SJCRH30 (cell line): Measurements from ENCODE around the gene GNB5. TPM values are rescaled to one million over a fixed set of nuclear protein-coding genes. Genes with fewer than 3 reads are reported as not detected.

Source experiments
- DNase-seq, 2 experiments: peaks; one replicate each; pipeline ENCODE4 v3.0.0-alpha.2; 2015 to 2020
- H3K27ac ChIP-seq: fragments of 250-450 bp; sonication (Bioruptor Pico); 2 replicates; pipeline ENCODE4 v1.5.1; 2020; ENCODE audit warnings: mild to moderate bottlenecking, moderate library complexity
- H3K27me3 ChIP-seq: fragments of 250-450 bp; sonication (Bioruptor Pico); 2 replicates; pipeline ENCODE4 v1.5.1; 2020; ENCODE audit warnings: mild to moderate bottlenecking, moderate library complexity
- H3K36me3 ChIP-seq: fragments of 250-450 bp; sonication (Bioruptor Pico); 2 replicates; pipeline ENCODE4 v1.5.1; 2020; ENCODE audit warnings: mild to moderate bottlenecking, moderate library complexity
- H3K4me1 ChIP-seq: fragments of 250-450 bp; sonication (Bioruptor Pico); 2 replicates; pipeline ENCODE4 v1.5.1; 2020; ENCODE audit warnings: mild to moderate bottlenecking, moderate library complexity
- H3K4me3 ChIP-seq: fragments of 250-450 bp; sonication (Bioruptor Pico); 2 replicates; pipeline ENCODE4 v1.5.1; 2020; ENCODE audit warnings: mild to moderate bottlenecking, moderate library complexity
- H3K9me3 ChIP-seq: fragments of 250-450 bp; sonication (Bioruptor Pico); replicated peaks from 2 replicates; pipeline ENCODE4 v1.5.1; 2020; ENCODE audit warnings: mild to moderate bottlenecking, moderate library complexity
- total RNA-seq: library from RNA; depleted of rRNA; stranded (reverse); fragments of >200 nt; shearing (Covaris generic); gene quantifications from 2 replicates; pipeline ENCODE4 v1.2.3, GENCODE V29; 2014

GNB5 gene
- total RNA-seq, 1 experiment from 2014 or later, result 38.9 TPM

- Histone ChIP-seq H3K27me3 (no peaks in the 10 kb centered on the region), H3K9me3 (no peaks in the 10 kb centered on the region), H3K27ac (no peak overlapping the region), H3K36me3 (no peaks in the 10 kb centered on the region), H3K4me1 (peaks cover 56% of the 10 kb centered on the region), H3K4me3 (no peak overlapping the region)
- DNase-seq, result no peak
These were observed 79.5 kb downstream of the GNB5 start for GRCh38 chr15:52111517-52112202.

DNA sequence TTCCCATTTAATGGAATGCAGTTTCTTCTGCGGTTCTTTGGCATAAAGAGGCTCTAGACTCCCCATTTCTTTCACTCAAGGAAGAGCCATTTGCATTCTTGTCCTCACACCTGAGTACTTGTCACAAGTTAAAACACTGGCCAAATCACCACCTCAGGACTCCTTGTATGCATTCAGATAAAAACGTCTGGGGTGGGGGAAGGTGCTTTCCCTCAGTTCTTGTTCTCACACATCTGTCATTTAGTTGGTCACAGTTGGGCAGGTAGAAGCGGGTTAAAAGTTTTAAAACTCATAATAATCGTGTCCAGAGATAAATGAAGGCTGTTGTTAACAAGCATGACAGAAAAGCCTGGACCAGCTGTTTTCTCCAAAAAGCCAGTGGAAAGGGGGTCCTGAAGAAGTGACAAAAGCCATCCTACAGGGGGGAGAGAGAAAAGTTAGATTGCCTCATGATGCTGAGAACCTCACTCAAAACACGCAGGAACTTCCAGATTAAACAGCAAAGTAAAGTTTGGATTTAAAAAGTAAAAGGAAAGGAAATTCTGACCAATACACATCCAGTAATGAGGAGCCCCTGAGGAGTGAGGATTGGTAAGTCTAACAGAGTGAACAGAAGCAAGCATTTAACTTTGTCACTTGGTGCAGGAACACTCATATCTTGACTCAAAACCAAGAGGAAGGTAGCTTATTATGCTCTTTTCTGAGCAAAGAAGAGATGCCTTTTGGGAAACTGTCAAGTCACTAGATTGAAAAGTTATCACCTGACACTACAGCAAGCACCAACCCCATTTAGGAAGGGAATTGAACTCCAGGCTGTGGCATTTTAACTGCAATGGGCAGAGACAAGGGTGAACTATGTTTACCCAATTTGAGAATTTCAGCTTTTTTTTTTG lies 81.4 kb downstream of the GNB5 start:
- H3K4me1 ChIP-seq, result peaks cover 38% of the 10 kb centered on the region
- no peaks in the 10 kb centered on the region for H3K27me3 ChIP-seq
- H3K36me3 ChIP-seq, result no peaks in the 10 kb centered on the region
- peak; percentile 46 to 74 for DNase-seq
- H3K4me3 ChIP-seq, result no peak overlapping the region
- peak overlapping the region; percentile 75 for H3K27ac ChIP-seq
- H3K9me3 ChIP-seq, result no peaks in the 10 kb centered on the region

GRCh38 chr15:52107238-52107637 lies 84.0 kb downstream of the GNB5 start:
- no peaks in the 10 kb centered on the region for H3K36me3 ChIP-seq
- H3K4me3 ChIP-seq, result no peak overlapping the region
- DNase-seq, result no peak
- H3K4me1 ChIP-seq, result peaks cover 29% of the 10 kb centered on the region
- no peaks in the 10 kb centered on the region for H3K27me3 ChIP-seq
- H3K27ac ChIP-seq, result no peak overlapping the region
- H3K9me3 ChIP-seq, result no peaks in the 10 kb centered on the region

DNA sequence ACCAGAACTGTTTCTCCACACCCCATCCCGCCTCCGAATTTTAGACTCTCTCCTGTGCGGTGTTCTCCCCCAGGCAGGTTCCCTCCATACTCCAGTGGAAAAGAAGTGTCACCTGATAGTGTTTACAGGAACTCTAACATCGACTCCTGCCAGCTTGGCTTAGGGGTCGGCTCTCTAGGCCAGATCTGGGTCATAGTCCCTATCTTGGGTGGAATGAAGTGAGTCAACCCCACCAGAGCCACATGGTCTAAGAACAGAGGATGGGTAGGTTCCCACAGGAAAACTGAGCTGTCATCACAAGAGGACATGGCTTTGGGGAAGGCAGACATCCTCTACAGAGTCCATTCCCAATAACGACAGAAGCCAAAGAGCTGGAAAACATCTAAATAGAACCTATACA lies 84.6 kb downstream of the GNB5 start:
- Histone ChIP-seq H3K4me1 (peaks cover 31% of the 10 kb centered on the region), H3K27ac (no peak overlapping the region), H3K4me3 (no peak overlapping the region), H3K36me3 (no peaks in the 10 kb centered on the region), H3K27me3 (no peaks in the 10 kb centered on the region), H3K9me3 (no peaks in the 10 kb centered on the region)
- no peak for DNase-seq

DNA sequence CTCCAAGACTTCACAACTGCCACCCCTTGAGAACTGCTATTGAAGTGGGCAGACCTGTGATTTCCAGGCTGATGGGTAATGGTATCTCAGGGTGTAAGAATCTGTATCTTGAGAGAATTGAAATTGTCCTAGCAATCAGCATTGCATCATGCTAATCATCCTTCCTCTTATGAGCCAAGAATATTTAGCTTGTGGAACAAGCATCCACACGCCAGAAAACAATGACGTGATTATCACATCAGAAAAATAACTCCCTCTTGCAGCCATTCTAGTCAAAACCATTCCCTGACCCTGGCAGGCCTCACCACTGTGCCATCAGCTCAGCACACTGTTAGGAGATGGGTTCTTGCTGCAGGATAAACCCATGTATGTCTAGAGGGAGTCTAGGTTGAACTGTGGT lies 85.3 kb downstream of the GNB5 start:
- Histone ChIP-seq H3K9me3 (no peaks in the 10 kb centered on the region), H3K4me3 (no peak overlapping the region), H3K27me3 (no peaks in the 10 kb centered on the region)

GRCh38 chr15:52104532-52105004 lies 86.6 kb downstream of the GNB5 start:
- H3K27ac ChIP-seq, result no peak overlapping the region
- peaks cover 23% of the 10 kb centered on the region for H3K4me1 ChIP-seq
- no peaks in the 10 kb centered on the region for H3K36me3 ChIP-seq
- no peak overlapping the region for H3K4me3 ChIP-seq
- no peaks in the 10 kb centered on the region for H3K27me3 ChIP-seq
- no peak for DNase-seq
- H3K9me3 ChIP-seq, result no peaks in the 10 kb centered on the region

More for the DNA sequence above, 85.3 kb downstream of the GNB5 start:
- Histone ChIP-seq H3K4me1 (peaks cover 31% of the 10 kb centered on the region), H3K27ac (no peak overlapping the region), H3K36me3 (no peaks in the 10 kb centered on the region)
- DNase-seq, result no peak

DNA sequence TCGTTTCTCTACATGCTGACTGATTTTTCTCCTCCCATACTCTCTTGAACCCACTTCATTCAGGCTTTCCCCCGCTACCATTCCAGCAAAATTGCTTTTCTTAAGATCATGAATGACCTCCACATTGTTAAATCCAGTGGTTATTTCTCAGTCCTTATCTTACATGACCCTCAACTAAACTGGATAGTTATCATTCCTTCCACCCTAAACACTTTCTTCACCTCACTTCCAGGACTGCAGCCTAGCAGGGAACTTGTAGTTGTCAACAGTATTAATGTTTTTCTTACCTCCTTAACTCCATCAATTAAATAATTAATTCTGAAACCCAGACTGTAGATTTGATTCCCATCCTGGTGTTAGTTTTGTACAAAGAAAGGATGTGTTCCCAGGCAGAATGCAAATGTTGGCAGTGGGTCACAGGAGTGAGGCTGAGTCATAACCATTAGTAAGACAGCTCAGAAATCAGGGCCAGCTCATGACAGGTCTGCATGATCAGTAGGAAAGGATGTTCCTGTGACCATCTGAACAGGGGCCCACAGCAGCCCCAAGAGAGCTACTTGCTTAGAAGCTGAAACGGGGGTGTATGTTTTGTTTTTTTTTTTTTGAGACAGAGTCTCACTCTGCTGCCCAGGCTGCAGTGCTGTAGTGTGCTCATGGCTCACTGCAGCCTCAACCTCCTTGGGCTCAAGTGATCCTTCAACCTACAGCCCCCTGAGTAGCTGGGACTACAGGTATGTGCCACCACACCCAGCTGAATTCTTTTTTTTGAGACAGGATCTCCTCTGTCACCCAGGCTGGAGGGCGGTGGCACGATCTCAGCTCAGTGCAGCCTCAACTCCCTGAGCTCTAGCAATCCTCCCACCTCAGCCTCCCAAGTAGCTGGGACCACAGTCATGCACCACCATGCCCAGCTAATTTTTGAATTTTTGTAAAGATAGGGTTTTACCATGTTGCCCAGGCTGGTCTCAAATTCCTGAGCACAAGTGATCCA lies 87.7 kb downstream of the GNB5 start:
- H3K27ac ChIP-seq, result no peak overlapping the region
- H3K4me1 ChIP-seq, result peaks cover 14% of the 10 kb centered on the region
- peak; percentile 49 to 62 for DNase-seq
- H3K4me3 ChIP-seq, result no peak overlapping the region
- no peaks in the 10 kb centered on the region for H3K27me3 ChIP-seq
- H3K9me3 ChIP-seq, result no peaks in the 10 kb centered on the region
- no peaks in the 10 kb centered on the region for H3K36me3 ChIP-seq

GRCh38 chr15:52102463-52102862 lies 88.7 kb downstream of the GNB5 start:
- Histone ChIP-seq H3K27me3 (no peaks in the 10 kb centered on the region), H3K4me1 (peaks cover 20% of the 10 kb centered on the region), H3K27ac (no peak overlapping the region), H3K36me3 (no peaks in the 10 kb centered on the region), H3K4me3 (no peak overlapping the region), H3K9me3 (no peaks in the 10 kb centered on the region)
- DNase-seq, result no peak

DNA sequence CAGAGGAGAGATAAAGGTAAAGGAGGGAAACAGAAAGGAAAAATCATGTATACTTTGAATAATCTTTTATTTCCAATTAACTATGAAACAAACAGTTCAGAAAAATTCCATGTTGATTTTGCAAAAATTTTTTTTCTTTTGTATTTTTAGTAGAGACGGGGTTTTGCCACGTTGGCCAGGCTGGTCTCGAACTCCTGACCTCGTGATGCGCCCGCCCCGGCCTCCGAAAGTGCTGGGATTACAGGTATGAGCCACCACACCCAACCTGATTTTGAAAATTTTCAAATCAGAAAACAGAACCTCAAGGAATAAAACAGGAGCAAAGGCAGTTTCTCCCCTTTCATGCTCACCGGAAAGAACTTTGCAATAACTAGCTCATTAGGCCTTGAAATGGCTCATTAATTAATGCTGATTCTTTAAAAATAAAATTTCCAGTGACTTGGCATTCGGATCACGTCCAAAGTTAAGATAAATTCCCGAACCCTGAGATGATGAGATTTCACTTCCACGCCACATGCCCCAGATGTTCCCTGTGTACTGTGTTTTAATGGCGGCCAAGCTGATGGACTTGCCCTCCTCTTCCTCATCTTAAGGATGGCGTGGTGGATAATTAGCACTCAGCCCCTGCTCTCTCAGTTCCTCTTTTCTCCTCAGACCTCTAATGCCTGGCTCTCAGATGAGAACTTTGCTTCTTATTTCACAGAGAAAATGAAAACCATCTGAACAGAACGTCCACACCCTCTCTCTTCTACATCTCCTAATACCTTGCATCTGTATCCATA lies 89.5 kb downstream of the GNB5 start:
- DNase-seq, result no peak
- peaks cover 26% of the 10 kb centered on the region for H3K4me1 ChIP-seq
- no peaks in the 10 kb centered on the region for H3K27me3 ChIP-seq
- H3K4me3 ChIP-seq, result no peak overlapping the region
- no peaks in the 10 kb centered on the region for H3K9me3 ChIP-seq
- H3K27ac ChIP-seq, result no peak overlapping the region
- no peaks in the 10 kb centered on the region for H3K36me3 ChIP-seq

- no peaks in the 10 kb centered on the region for H3K27me3 ChIP-seq
- no peaks in the 10 kb centered on the region for H3K36me3 ChIP-seq
- H3K9me3 ChIP-seq, result no peaks in the 10 kb centered on the region
- no peak overlapping the region for H3K27ac ChIP-seq
- DNase-seq, result peak; percentile 65 to 67
- peaks cover 26% of the 10 kb centered on the region for H3K4me1 ChIP-seq
- no peak overlapping the region for H3K4me3 ChIP-seq
These were observed 90.3 kb downstream of the GNB5 start for GRCh38 chr15:52100807-52101442.

DNA sequence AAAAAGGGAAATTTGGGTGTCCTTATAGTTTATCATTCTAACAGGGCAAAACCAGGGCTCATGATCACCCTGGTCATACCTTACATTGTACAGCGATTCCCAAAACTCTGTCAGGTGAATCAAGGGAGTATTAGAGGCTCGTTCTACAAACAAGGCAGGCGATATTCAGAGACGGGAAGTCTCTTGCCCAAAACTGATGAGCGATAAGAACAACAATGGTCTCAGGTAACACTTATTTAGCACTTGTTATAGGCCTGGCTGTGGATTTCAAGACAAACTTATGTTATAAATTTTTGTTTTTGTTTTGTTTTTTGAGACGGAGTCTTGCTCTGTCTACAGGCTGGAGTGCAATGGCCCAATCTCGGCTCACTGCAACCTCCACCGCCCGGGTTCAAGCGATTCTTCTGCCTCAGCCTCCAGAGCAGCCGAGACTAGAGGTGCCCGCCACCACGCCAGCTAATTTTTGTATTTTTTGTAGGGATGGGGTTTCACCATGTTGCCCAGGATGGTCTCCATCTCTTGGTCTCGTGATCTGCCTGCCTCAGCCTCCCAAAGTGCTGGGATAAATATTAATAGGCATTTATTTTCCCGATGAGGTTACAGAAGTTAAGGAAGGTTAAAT lies 91.4 kb downstream of the GNB5 start:
- DNase-seq, result no peak
- H3K9me3 ChIP-seq, result no peaks in the 10 kb centered on the region
- no peak overlapping the region for H3K4me3 ChIP-seq
- H3K27ac ChIP-seq, result no peak overlapping the region
- H3K4me1 ChIP-seq, result peaks cover 30% of the 10 kb centered on the region
- H3K36me3 ChIP-seq, result no peaks in the 10 kb centered on the region
- no peaks in the 10 kb centered on the region for H3K27me3 ChIP-seq

DNA sequence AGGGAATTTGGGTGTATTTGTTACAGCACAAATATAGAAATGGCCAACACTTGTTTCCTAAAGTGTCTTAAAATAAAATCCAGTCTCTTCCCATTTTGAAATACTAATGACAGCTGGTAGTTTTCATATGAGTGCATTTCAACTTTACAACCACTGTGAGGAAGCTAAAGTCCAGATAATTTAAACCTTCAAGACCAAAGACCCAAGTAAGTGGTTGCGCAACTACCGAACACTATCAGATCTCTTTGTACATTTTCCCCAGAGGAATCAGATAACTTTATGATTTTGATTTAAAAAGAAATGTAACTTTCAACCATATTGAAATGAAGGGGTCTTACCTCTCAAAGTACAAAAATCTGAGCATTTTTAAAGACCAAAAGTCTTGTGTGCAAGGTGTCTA lies 92.9 kb downstream of the GNB5 start:
- DNase-seq, result no peak
- no peak overlapping the region for H3K27ac ChIP-seq
- H3K36me3 ChIP-seq, result no peaks in the 10 kb centered on the region
- no peaks in the 10 kb centered on the region for H3K9me3 ChIP-seq
- H3K4me1 ChIP-seq, result peaks cover 43% of the 10 kb centered on the region
- H3K4me3 ChIP-seq, result no peak overlapping the region
- no peaks in the 10 kb centered on the region for H3K27me3 ChIP-seq

DNA sequence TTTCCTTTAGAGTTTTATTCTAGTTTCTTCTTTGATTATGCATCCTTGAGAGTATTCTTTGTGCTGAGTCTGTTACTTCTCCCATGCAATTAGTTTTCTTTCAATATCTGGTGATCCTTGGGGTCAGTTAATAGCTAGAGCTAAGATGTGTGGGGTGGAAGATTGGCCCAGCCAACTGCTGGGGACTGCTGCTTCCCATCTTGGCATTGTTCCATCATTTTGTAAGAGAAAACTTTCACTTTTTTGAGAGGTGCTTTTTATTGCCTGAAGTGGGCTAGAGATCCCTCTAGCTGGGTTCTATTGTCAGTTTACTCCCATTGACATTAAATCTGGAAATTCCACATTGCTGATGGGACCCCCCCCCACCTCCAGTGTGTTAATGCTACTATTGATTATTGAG lies 94.0 kb downstream of the GNB5 start:
- DNase-seq, result peak; percentile 36 to 77
- Histone ChIP-seq H3K36me3 (no peaks in the 10 kb centered on the region), H3K4me1 (peaks cover 32% of the 10 kb centered on the region), H3K27me3 (no peaks in the 10 kb centered on the region), H3K4me3 (no peak overlapping the region), H3K27ac (no peak overlapping the region), H3K9me3 (no peaks in the 10 kb centered on the region)
